Measurements from ENCODE around the gene BAIAP2L2. TPM values are rescaled to one million over a fixed set of nuclear protein-coding genes. Genes with fewer than 3 reads are reported as not detected.

BAIAP2L2 gene
- total and polyA plus RNA-seq, 3 donors from 2014 or later = 6.6 to 10.0 (median 8.8) TPM

- Histone ChIP-seq H3K36me3 (ENCODE audit: low read depth, missing control alignments) (no peaks in the 10 kb centered on the region), H3K27ac (no peak overlapping the region), H3K4me1 (peaks cover under 1% of the 10 kb centered on the region), H3K27me3 (no peaks in the 10 kb centered on the region), H3K9me3 (no peaks in the 10 kb centered on the region), H3K4me3 (no peak overlapping the region)
- intact Hi-C loops (cut with DNase I; ENCODE audit: low total_unique reads) = no loop called here
- no peak for DNase-seq
- 78 to 83% methylated on average over 11 to 14 of the region's 14 CpGs for whole genome bisulfite sequencing, 2 donors
- TF ChIP-seq POLR2A (IDR thresholded peaks at IDR 0.05) = no peak
- no peak for TF ChIP-seq CTCF (IDR thresholded peaks at IDR 0.05)
Observed at GRCh38 chr22:38046070-38046748, 64.3 kb downstream of the BAIAP2L2 start.

GRCh38 chr22:38043151-38044039 lies 67.1 kb downstream of the BAIAP2L2 start:
- Histone ChIP-seq H3K4me3 (no peak overlapping the region), H3K27me3 (no peaks in the 10 kb centered on the region), H3K9me3 (no peaks in the 10 kb centered on the region), H3K27ac (no peak overlapping the region), H3K4me1 (peaks cover 16% of the 10 kb centered on the region), H3K36me3 (ENCODE audit: low read depth, missing control alignments) (no peaks in the 10 kb centered on the region)
- no peak for TF ChIP-seq CTCF (IDR thresholded peaks at IDR 0.05)
- no peak for TF ChIP-seq POLR2A (IDR thresholded peaks at IDR 0.05)
- WGBS, 2 donors = 92 to 93% methylated on average over 15 to 16 of the region's 16 CpGs
- intact Hi-C loops (cut with DNase I; ENCODE audit: low total_unique reads) = no loop called here
- no peak for DNase-seq

GRCh38 chr22:38042488-38042790 lies 68.0 kb downstream of the BAIAP2L2 start:
- H3K36me3 ChIP-seq (ENCODE audit: low read depth, missing control alignments) = no peaks in the 10 kb centered on the region
- intact Hi-C loops (cut with DNase I; ENCODE audit: low total_unique reads) = no loop called here
- no peak overlapping the region for H3K4me3 ChIP-seq
- peak overlapping the region in 1 of 2 donors; percentile 16 for H3K27ac ChIP-seq
- H3K27me3 ChIP-seq = no peaks in the 10 kb centered on the region
- peaks cover 26% of the 10 kb centered on the region for H3K4me1 ChIP-seq
- TF ChIP-seq POLR2A (IDR thresholded peaks at IDR 0.05) (no peak), CTCF (IDR thresholded peaks at IDR 0.05) (no peak)
- DNase-seq = no peak
- no peaks in the 10 kb centered on the region for H3K9me3 ChIP-seq
- WGBS, 2 donors = 47 to 67% methylated on average over 1 of the region's 1 CpG

GRCh38 chr22:38041760-38042487 lies 68.6 kb downstream of the BAIAP2L2 start:
- H3K27ac ChIP-seq = peak overlapping the region in 1 of 2 donors; percentile 16
- H3K4me1 ChIP-seq = peaks cover 27% of the 10 kb centered on the region
- H3K9me3 ChIP-seq = no peaks in the 10 kb centered on the region
- TF ChIP-seq CTCF (IDR thresholded peaks at IDR 0.05) = no peak
- no peak for TF ChIP-seq POLR2A (IDR thresholded peaks at IDR 0.05)
- intact Hi-C loops (cut with DNase I; ENCODE audit: low total_unique reads) = no loop called here
- H3K27me3 ChIP-seq = no peaks in the 10 kb centered on the region
- no peak overlapping the region for H3K4me3 ChIP-seq
- WGBS, 2 donors = 63 to 81% methylated on average over 4 to 5 of the region's 5 CpGs
- DNase-seq = no peak
- no peaks in the 10 kb centered on the region for H3K36me3 ChIP-seq (ENCODE audit: low read depth, missing control alignments)

All from testis (tissue), 3 donors.